Stimulated activated naive B cell treated with anti-CD40 and anti-IgM and Interleukin-4, amounts not matched to agents 10 μg/mL and 1 μg/mL and 100 μg/mL, for 72 hours (primary cell): ENCODE measurements around the gene RNF44.

ENCODE experiments used
- ATAC-seq, 2 donors: fragments of 150-1000 bp; cut with Tn5 transposase; replicated peaks; 2 replicates each; pipeline ENCODE4 v1.10.0; 2021; ENCODE audit warnings: moderate library complexity in 1 of 2
- DNase-seq: peaks from one replicate; pipeline ENCODE4 v3.0.0; 2021
- H3K27ac Mint-ChIP-seq: one replicate; pipeline ENCODE4 v1.8.0; 2022; ENCODE audit warnings: mild to moderate bottlenecking, mixed read lengths
- H3K27me3 Mint-ChIP-seq, 2 donors: one replicate each; pipeline ENCODE4 v1.8.0; 2022; ENCODE audit warnings: mixed read lengths in 2 of 2
- H3K36me3 Mint-ChIP-seq, 2 donors: one replicate each; pipeline ENCODE4 v1.8.0; 2022; ENCODE audit warnings: mixed read lengths in 2 of 2, mild to moderate bottlenecking in 1 of 2
- H3K4me1 Mint-ChIP-seq, 2 donors: one replicate each; pipeline ENCODE4 v1.8.0; 2022; ENCODE audit warnings: mixed read lengths in 2 of 2, mild to moderate bottlenecking in 1 of 2
- H3K4me3 Mint-ChIP-seq, 2 donors: one replicate each; pipeline ENCODE4 v1.8.0; 2022; ENCODE audit warnings: mild to moderate bottlenecking in 2 of 2, mixed read lengths in 2 of 2, moderate library complexity in 1 of 2
- H3K9me3 Mint-ChIP-seq, 2 donors: one replicate each; pipeline ENCODE4 v1.8.0; 2022; ENCODE audit warnings: mixed read lengths in 2 of 2, mild to moderate bottlenecking in 1 of 2

RNF44 gene

GRCh38 chr5:176535101-176535663 is 2.0 kb downstream of the RNF44 start:
- H3K27me3 Mint-ChIP-seq: no peaks in the 10 kb centered on the region
- peaks cover 40 to 56% of the 10 kb centered on the region in 2 donors for H3K4me1 Mint-ChIP-seq
- peaks cover 7 to 9% of the 10 kb centered on the region in 2 donors for H3K36me3 Mint-ChIP-seq
- ATAC-seq (peak; percentile 6 to 26), DNase-seq (peak; percentile 60)
- H3K27ac Mint-ChIP-seq: peak overlapping the region; percentile 95
- peak overlapping the region; percentile 95 for H3K4me3 Mint-ChIP-seq
- no peaks in the 10 kb centered on the region for H3K9me3 Mint-ChIP-seq

- Mint-ChIP-seq H3K27ac (peak overlapping the region; percentile 95), H3K4me1 (peaks cover 40 to 60% of the 10 kb centered on the region in 2 donors), H3K36me3 (peaks cover 11% of the 10 kb centered on the region in 2 donors), H3K27me3 (no peaks in the 10 kb centered on the region), H3K4me3 (peak overlapping the region; percentile 95), H3K9me3 (no peaks in the 10 kb centered on the region)
- DNase-seq (no peak), ATAC-seq (no peak)
Measured at GRCh38 chr5:176534640-176535039, 2.6 kb downstream of the RNF44 start.

GRCh38 chr5:176533894-176534611 is 3.1 kb downstream of the RNF44 start:
- Mint-ChIP-seq H3K4me1 (peaks cover 43 to 66% of the 10 kb centered on the region in 2 donors), H3K27me3 (no peaks in the 10 kb centered on the region), H3K9me3 (no peaks in the 10 kb centered on the region), H3K36me3 (peaks cover 15 to 17% of the 10 kb centered on the region in 2 donors), H3K27ac (peak overlapping the region; percentile 95), H3K4me3 (peak overlapping the region; percentile 95)
- no peak for DNase-seq
- ATAC-seq: no peak

GRCh38 chr5:176533390-176533789 is 3.8 kb downstream of the RNF44 start:
- ATAC-seq: no peak
- DNase-seq: no peak
- Mint-ChIP-seq H3K27ac (peak overlapping the region; percentile 95), H3K4me1 (peaks cover 46 to 68% of the 10 kb centered on the region in 2 donors), H3K36me3 (peaks cover 19 to 22% of the 10 kb centered on the region in 2 donors), H3K9me3 (no peaks in the 10 kb centered on the region), H3K27me3 (no peaks in the 10 kb centered on the region), H3K4me3 (peak overlapping the region; percentile 95)

GRCh38 chr5:176532795-176533194 is 4.4 kb downstream of the RNF44 start:
- Mint-ChIP-seq H3K9me3 (no peaks in the 10 kb centered on the region), H3K4me1 (peaks cover 48 to 62% of the 10 kb centered on the region in 2 donors), H3K27me3 (no peaks in the 10 kb centered on the region), H3K4me3 (peak overlapping the region in 1 of 2 donors; percentile 95), H3K27ac (peak overlapping the region; percentile 95), H3K36me3 (peaks cover 25 to 26% of the 10 kb centered on the region in 2 donors)
- DNase-seq (no peak), ATAC-seq (no peak)

- H3K4me1 Mint-ChIP-seq: peaks cover 48 to 62% of the 10 kb centered on the region in 2 donors
- DNase-seq: no peak
- H3K27me3 Mint-ChIP-seq: no peaks in the 10 kb centered on the region
- H3K4me3 Mint-ChIP-seq: no peak overlapping the region
- ATAC-seq: no peak
- H3K9me3 Mint-ChIP-seq: no peaks in the 10 kb centered on the region
- H3K36me3 Mint-ChIP-seq: peaks cover 26 to 30% of the 10 kb centered on the region in 2 donors
- peak overlapping the region; percentile 37 for H3K27ac Mint-ChIP-seq
Measured at GRCh38 chr5:176531902-176532493, 5.2 kb downstream of the RNF44 start.

- peak overlapping the region; percentile 55 to 69 for H3K4me3 Mint-ChIP-seq
- no peaks in the 10 kb centered on the region for H3K9me3 Mint-ChIP-seq
- H3K27ac Mint-ChIP-seq: peak overlapping the region; percentile 59
- ATAC-seq: no peak
- peaks cover 48 to 62% of the 10 kb centered on the region in 2 donors for H3K4me1 Mint-ChIP-seq
- H3K36me3 Mint-ChIP-seq: peaks cover 26 to 30% of the 10 kb centered on the region in 2 donors
- no peak for DNase-seq
- H3K27me3 Mint-ChIP-seq: no peaks in the 10 kb centered on the region
Measured at GRCh38 chr5:176530983-176531901, 6.0 kb downstream of the RNF44 start.

GRCh38 chr5:176530393-176530982 is 6.7 kb downstream of the RNF44 start:
- Mint-ChIP-seq H3K27ac (peak overlapping the region; percentile 59), H3K9me3 (no peaks in the 10 kb centered on the region), H3K4me1 (peaks cover 46 to 56% of the 10 kb centered on the region in 2 donors), H3K4me3 (peak overlapping the region in 1 of 2 donors; percentile 39), H3K27me3 (no peaks in the 10 kb centered on the region), H3K36me3 (peaks cover 28 to 30% of the 10 kb centered on the region in 2 donors)
- no peak for ATAC-seq
- DNase-seq: no peak

GRCh38 chr5:176529741-176530141 is 7.5 kb downstream of the RNF44 start:
- ATAC-seq (peak; percentile 19 to 21), DNase-seq (no peak)
- H3K4me1 Mint-ChIP-seq: peaks cover 41 to 48% of the 10 kb centered on the region in 2 donors
- peak overlapping the region; percentile 93 for H3K27ac Mint-ChIP-seq
- no peaks in the 10 kb centered on the region for H3K9me3 Mint-ChIP-seq
- no peaks in the 10 kb centered on the region for H3K27me3 Mint-ChIP-seq
- peaks cover 28% of the 10 kb centered on the region in 2 donors for H3K36me3 Mint-ChIP-seq
- H3K4me3 Mint-ChIP-seq: peak overlapping the region; percentile 63 to 77

GRCh38 chr5:176529116-176529740 is 8.0 kb downstream of the RNF44 start:
- Mint-ChIP-seq H3K4me1 (peaks cover 36 to 43% of the 10 kb centered on the region in 2 donors), H3K36me3 (peaks cover 28% of the 10 kb centered on the region in 2 donors)

GRCh38 chr5:176528761-176529115 is 8.5 kb downstream of the RNF44 start:
- Mint-ChIP-seq H3K4me1 (peaks cover 31 to 39% of the 10 kb centered on the region in 2 donors), H3K27ac (no peak overlapping the region), H3K27me3 (no peaks in the 10 kb centered on the region), H3K36me3 (peaks cover 28% of the 10 kb centered on the region in 2 donors), H3K9me3 (no peaks in the 10 kb centered on the region), H3K4me3 (no peak overlapping the region)
- no peak for ATAC-seq
- DNase-seq: no peak

More at GRCh38 chr5:176529116-176529740, 8.0 kb downstream of the RNF44 start:
- H3K27ac Mint-ChIP-seq: peak overlapping the region; percentile 93
- no peaks in the 10 kb centered on the region for H3K27me3 Mint-ChIP-seq
- H3K9me3 Mint-ChIP-seq: no peaks in the 10 kb centered on the region
- peak; percentile 7 to 16 for ATAC-seq
- DNase-seq: no peak
- peak overlapping the region; percentile 63 to 77 for H3K4me3 Mint-ChIP-seq

GRCh38 chr5:176528301-176528700 is 8.9 kb downstream of the RNF44 start:
- DNase-seq (no peak), ATAC-seq (no peak)
- peaks cover 26 to 39% of the 10 kb centered on the region in 2 donors for H3K4me1 Mint-ChIP-seq
- H3K27ac Mint-ChIP-seq: no peak overlapping the region
- H3K27me3 Mint-ChIP-seq: no peaks in the 10 kb centered on the region
- H3K4me3 Mint-ChIP-seq: no peak overlapping the region
- H3K9me3 Mint-ChIP-seq: no peaks in the 10 kb centered on the region
- peaks cover 28% of the 10 kb centered on the region in 2 donors for H3K36me3 Mint-ChIP-seq
